ENCODE results near the gene ELMO1. TPM values are rescaled to one million over a fixed set of nuclear protein-coding genes. Genes with fewer than 3 reads are reported as not detected.

The ELMO1 gene
- total RNA-seq, 1 donor from 2014 or later: 33.7 TPM

GRCh38 chr7:36928311-36928710, 520.4 kb downstream of the ELMO1 start:
- DNase-seq (ENCODE audit: low read depth, low spot score): no peak

DNA sequence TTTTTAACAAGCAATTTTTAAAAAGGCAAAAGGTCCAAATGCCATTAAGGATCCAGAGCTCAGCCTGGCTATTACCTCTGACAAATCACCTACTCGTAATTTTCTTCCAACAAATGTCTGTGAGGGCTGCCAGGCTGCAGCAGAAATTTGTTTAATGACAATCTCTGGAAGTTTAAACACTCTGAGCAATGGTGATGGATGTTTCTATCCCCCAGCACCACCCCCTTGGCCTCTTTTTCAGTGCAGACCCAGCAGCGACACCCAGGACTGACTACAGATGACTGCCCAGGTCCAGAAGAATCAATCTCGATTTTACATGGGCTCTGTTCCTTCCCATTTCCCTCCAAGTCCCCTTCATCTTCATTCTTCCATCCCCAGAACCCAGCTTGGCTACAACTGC, 523.0 kb downstream of the ELMO1 start:
- DNase-seq (ENCODE audit: low read depth, low spot score): no peak

GRCh38 chr7:36925207-36925606, 523.5 kb downstream of the ELMO1 start:
- DNase-seq (ENCODE audit: low read depth, low spot score): no peak

DNA sequence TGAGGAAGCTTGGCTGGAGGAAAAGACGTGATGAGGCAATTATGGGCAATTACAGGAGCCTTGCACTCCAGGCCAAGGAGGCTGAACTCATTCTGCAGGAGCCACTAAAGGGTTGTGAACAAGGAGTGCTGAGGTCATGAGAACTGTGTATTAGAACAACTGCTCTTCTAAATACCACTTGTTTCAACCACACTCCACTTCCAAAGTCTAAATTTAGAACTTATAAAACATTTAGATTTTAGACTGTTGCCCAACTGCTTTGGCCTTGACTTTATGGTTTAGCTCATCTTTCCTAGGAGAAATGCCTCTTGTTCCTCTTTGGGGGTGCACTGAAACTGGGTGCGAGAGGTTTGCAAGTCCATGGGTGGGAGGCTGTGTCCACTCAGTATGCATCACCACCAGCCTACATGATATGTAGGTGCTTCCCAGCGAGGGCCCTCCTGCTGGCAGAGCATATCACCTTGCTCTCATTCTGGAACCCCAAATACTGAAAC, 524.7 kb downstream of the ELMO1 start:
- no peak for DNase-seq (ENCODE audit: low read depth, low spot score)

GRCh38 chr7:36923185-36923584, 525.5 kb downstream of the ELMO1 start:
- DNase-seq (ENCODE audit: low read depth, low spot score): no peak

GRCh38 chr7:36920433-36920832, 528.2 kb downstream of the ELMO1 start:
- DNase-seq (ENCODE audit: low read depth, low spot score): no peak

DNA sequence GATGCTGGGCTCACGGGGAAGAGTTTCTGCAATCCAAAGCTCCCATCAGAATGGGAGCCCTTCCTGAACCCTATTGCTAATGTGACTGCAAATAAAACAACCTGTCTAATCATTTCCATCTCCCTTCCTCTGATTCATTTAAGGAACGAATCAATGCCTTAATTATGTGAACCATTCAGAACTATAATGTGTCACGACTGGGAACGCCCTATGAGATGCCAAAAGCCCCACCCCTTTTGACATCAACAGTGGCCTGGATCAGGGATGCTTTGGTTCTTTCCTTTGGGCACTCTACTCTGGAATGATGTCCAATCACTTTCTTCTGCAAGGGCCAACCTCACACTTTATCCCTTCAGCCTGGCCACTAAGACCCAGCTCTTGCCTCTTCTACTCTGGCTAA, 528.9 kb downstream of the ELMO1 start:
- DNase-seq (ENCODE audit: low read depth, low spot score): no peak

GRCh38 chr7:36918591-36918990, 530.1 kb downstream of the ELMO1 start:
- DNase-seq (ENCODE audit: low read depth, low spot score): no peak

DNA sequence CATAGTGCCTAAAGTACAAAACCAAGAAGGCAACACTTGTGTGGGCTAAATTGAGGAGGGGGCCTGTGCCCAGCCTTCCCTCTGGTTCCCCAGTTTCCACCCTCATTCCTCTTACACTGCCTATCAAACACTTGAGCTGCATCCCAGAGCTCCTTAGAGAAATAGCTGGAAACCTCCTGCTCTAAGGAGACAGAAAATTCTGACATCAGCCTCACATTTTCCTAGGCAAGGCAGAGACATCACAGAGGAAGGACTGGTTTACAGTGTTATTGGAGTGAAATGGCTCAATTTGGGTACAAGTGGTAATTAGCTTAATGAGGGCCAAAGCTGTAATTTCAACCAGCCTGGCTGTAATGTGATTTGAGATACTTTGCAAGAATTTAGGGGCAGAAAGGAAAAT, 532.0 kb downstream of the ELMO1 start:
- DNase-seq (ENCODE audit: low read depth, low spot score): no peak

DNA sequence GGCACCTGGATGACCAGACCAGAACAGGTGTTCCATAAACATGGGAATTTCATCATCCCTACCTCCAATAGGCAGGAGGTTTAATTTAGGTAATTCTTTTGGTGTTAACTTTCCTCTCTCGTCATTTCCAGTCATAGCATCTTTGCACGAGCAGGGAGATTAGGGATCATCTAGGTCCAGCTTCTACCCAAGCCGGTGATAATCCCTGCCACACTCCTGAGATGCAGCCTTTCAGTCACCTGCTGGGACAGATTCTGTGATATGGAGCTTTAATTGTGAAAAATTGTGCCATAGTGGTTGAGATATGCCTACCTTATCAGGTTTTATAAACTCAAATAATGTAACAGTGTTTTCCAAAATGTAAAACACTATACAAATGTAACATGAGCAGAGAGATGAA, 532.5 kb downstream of the ELMO1 start:
- DNase-seq (ENCODE audit: low read depth, low spot score): no peak

DNA sequence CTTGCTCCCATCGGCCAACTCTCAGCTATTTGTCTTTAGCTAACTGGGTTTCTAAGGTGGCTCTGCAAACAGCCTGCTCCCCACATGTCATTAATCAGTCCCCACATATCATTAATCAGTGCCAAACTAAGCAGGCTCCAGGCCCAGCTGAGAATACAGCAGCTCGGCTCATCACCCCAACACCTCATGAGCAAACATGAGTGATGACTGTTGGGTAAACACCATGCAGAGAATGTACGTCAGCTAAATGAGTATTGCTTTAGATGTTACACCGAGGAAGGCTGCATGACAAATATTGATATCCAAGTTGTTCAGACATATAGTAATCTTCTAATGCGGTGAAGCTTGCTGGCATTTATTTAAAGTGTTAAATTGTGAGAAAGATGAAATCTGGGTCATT, 536.9 kb downstream of the ELMO1 start:
- DNase-seq (ENCODE audit: low read depth, low spot score): no peak

DNA sequence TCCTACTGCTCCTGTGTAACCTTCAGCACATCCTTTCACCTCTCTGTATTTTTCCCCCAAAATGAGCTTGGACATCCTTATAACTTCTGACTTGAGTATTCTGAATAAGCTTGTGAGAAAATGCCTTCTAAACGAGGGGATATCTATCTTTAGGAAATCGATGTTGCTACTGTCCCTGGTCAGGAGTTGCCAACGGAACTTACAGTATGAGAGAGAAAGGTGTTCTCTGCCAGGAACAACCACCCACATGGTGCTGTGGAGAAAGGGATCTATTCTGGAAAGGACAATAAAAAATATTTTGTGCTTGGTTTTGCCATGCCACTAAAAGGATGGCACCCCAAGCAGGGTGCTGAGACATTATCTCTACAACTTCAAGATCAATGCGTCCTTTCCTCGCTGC, 537.8 kb downstream of the ELMO1 start:
- no peak for DNase-seq (ENCODE audit: low read depth, low spot score)

DNA sequence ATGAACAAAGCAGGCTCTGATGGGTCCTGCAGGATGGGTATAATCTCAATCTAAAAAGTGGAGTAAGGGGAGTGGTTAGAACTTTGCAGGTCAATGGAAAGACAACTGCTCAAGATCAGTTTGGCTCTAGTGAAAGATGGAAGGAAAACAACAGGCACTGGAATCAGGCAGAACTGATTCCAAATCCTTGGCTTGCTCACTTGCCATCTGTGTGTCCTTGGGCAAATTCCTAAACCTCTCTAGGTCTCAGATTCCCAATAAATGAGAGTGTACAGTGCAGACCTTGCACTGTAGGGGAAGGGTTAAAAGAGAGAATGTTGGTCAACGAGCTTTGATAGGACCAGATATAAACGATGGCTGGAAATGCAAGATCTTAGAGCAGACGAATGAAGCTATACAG, 538.3 kb downstream of the ELMO1 start:
- no peak for DNase-seq (ENCODE audit: low read depth, low spot score)

- no peak for DNase-seq (ENCODE audit: low read depth, low spot score)
Observed at GRCh38 chr7:36906956-36907635, 541.6 kb downstream of the ELMO1 start.

DNA sequence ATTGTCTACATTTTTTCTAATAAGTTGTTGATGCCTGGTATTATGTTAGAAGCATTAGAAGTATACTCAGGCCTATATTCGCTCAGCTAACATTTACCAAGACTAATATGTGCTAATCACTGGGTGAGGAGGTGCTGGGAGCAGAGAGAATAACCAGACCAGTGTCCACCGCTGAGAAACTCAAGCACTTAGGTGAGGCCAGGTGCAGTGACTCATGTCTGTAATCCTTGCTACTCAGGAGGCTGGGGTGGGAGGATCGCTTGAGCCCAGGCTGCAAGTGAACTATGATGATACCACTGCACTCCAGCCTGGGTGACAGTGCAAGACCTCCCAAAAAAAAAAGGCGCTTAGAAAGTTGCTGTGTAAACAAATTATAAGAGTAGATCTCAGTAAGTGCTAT, 542.2 kb downstream of the ELMO1 start:
- DNase-seq (ENCODE audit: low read depth, low spot score): no peak

DNA sequence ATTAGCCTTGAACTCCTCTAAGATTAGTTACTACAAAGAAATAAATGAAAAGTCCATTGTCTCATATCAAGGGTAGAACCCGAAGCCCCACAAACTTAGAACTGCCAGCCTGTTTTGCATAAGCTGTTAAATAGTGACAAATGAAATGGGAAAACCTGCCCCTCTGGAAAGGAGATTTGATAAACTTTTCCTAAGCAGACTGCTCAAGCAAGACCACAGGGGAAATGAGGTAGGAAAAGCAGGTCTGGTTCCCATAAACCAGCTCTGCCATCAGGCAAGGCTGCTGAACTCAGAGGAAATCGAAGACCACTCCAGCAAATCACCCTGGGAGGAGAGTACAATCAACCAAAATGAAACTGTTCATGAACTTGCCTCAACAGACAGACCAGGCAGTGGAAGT, 542.8 kb downstream of the ELMO1 start:
- DNase-seq (ENCODE audit: low read depth, low spot score): no peak

DNA sequence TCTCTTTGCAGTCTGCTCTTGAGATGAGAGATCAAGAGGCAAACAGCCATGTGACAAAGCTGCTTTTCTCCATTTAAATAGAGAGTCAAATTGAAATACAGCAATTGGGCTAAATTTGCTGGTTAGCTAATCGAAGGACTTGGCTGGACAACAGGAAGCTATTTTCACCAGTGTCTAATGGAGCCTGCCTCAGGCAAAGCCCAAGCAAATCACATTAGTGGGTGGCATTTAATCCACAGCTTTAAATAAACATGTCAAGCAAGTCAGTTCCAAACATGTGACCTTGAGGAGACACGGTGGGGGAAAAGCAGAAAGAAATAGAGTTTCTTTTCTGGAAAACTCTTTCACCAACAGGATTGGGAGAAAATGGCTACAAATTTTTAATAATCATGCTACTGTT, 543.9 kb downstream of the ELMO1 start:
- DNase-seq (ENCODE audit: low read depth, low spot score): no peak

- DNase-seq (ENCODE audit: low read depth, low spot score): no peak
Observed at GRCh38 chr7:36904101-36904500, 544.6 kb downstream of the ELMO1 start.

GRCh38 chr7:36900988-36901710, 547.5 kb downstream of the ELMO1 start:
- no peak for DNase-seq (ENCODE audit: low read depth, low spot score)

GRCh38 chr7:36898186-36898585, 550.5 kb downstream of the ELMO1 start:
- no peak for DNase-seq (ENCODE audit: low read depth, low spot score)

DNA sequence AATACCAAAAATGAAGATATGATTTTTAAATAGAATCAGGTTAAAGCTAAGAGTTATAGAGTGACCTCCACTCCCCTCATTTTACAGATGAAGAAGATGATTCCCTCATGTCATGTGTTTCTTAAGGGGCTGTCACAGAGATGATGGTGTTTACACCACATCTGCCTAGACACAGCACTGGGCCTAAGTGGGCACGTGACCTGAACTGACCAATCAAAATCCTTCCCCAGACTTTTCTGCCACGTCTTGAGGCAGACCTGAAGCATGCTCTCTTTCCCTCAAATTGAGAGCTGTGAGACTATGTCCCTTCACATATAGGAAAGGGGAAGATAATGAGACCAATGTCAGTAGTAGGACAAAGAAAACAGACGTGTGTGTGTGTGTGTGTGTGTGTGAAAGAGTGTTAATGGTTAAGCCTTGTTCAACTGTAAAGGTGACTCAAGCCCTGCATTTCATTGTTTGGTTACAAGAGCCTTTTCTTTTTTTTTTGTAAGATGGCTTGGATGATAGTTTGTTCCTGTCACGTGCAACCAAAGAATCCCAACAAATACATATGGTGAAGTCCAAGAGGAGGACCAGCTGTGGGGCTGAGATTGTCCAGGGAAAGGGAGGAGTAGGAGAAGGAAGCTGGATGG, 551.6 kb downstream of the ELMO1 start:
- DNase-seq (ENCODE audit: low read depth, low spot score): no peak

GRCh38 chr7:36896418-36896817, 552.2 kb downstream of the ELMO1 start:
- DNase-seq (ENCODE audit: low read depth, low spot score): no peak

- DNase-seq (ENCODE audit: low read depth, low spot score): no peak
Observed at GRCh38 chr7:36895192-36895591, 553.5 kb downstream of the ELMO1 start.

Measured in pulmonary artery endothelial cell (primary cell).